Stimulated activated CD8-positive, alpha-beta memory T cell treated with anti-CD3 and anti-CD28 coated beads, Interleukin-12 subunit alpha, Interleukin-12 subunit beta, amount 100 ng/mL, for 1 hour (primary cell): ENCODE results near the gene ZFP92.
"Not testable (repeated sequence)": the region's sequence is repeated elsewhere in the genome, so short reads cannot be mapped to it uniquely, and the experiment has no call there.

Experiments
- DNase-seq: peaks from one replicate; pipeline ENCODE4 v3.0.0-alpha.2; 2020; ENCODE audit warnings: low read depth

The ZFP92 gene

DNA sequence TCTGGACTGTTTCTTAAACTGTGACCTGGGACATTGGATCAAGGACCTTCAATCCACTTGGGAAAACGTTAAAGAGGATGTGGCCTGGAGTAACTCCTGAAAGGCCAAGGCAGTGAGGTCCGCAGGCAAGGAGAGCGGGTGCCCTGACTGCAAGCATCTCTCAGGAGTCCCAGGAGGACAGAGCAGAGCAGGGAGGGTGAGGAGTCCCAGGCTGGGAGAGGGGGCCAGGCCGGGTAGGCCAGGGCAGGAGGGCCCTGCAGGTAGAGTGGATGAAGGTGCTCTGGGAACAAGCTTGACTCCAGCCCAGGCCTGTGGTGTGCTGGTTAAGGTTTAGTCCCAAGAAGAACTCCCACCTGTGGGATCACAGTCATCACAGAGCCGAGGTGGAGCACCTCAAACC is 23.9 kb upstream of the ZFP92 start:
- DNase-seq = no peak

DNA sequence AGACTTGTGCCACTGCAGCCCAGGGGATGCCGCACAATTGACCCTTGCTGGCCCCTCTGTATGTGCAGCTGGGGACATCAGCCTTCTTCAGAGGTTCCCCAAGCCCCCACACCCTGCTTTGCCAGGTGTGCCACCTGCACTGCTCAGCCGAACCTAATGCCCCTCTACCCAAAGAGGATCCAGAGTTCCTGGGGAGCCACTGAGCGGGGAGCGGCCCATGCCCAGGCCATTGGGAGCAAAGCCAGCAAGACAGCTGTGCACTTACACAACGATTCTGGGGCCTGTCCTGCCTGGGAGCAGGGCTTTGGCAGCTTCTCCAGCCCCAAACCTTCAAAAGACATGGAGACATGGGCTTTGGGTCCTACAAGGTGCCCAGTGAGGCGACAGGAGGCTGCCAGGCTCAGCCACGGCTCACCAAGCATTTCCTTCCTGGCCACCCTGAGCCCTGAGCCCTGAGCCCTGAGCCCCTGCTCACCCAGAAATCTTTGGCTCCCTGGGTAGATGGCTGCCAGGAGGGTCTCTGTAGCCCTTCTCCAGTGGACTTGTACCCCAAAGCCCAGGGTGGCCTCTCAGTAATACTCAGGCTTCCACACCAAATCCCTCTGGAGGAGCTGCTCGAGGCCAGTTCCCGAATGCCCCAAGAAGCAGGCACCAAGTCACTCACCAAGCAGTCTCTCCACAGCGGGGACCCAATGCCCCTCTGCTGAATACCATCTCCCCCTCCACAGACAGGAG is 23.1 kb upstream of the ZFP92 start:
- DNase-seq = no peak

DNA sequence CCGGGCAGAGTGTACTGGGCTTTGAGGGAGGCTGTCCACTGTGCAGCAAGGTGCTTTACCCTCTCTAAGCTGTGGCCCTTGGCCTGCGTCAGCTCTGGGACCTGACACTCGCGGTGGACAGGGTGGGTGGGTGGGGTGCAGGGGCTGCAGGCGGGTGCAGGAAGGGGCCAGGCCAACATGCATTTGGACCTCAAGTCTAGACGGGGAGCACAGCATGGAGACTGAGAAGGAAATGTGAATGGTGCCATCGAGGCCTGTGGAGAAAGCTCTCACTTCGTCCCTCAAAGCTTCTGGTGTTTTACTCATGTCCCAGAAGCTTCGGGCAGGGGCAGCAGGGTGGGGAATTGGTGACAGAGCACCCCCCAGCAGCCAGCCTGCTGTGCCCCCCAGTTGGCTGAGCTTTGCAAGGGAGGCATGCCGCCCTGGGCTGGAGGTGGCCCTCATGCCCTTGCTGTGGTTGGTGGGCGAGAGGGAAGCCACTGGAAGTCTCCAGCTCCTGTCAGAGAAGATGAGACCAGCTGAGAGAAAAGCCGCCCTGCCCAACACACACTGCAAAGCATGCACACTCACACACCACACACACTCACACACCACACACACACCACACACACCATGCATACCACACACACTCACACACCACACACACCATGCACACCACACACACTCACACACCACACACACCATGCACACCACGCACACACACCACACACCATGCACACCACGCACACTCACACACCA is 22.4 kb upstream of the ZFP92 start:
- DNase-seq = no peak

DNA sequence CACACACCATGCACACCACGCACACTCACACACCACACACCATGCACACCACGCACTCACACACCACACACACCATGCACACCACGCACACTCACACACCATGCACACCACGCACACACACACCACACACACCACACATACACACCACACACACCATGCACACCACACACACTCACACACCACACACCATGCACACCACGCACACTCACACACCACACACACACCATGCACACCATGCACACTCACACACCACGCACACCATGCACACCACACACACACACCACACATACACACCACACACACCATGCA is 21.9 kb upstream of the ZFP92 start:
- not testable (repeated sequence) for DNase-seq

DNA sequence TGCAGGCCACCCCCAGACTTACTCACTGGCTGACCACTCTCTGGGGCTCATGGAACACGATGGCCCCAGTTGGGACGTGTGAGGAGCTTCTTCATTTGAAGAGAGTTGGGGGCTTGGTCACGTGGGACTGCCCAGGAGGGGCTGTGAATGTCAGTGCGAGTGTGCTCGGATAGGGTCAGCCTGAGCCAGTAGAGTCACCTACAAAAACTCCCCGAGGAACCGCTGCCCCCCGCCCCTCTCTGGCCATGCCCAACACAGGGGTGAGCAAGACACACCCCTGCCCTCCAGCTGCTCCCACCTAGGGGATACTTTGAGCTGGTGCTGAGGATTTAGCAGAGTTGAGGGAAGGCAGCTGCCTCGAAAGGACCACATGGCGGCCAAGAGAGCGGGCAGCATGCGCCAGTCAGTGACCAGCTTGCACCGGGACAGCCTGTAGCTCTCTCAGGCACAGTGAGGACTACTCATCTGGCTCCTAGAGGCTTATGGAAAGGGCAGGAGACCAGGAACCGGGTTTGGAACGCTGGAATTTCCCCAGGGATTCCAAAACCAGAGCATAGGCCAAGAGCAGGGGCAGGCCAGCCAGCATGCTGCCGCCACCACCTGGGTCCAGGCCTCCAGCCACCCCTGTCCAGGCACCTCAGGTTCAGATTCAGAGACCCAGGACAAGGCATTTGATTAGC is 18.5 kb upstream of the ZFP92 start:
- no peak for DNase-seq

DNA sequence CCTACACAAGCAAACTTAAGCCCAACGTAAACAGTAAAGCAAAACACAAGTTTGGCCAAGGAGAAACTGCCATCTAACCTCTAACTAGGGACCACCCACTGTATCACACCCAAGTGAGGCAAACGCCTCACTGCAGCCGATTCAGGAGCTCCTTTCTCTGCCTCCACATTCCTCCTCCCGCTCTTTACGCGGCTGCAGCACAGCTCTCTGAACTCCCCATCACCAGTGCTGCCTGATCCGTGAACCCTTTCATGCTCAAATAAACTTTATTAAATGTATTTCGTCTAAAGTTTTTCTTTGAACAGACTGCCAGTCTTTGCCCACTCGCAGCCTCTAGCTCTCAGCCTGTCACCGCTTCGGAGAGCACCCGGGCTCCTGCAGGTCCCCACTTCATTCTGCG is 16.7 kb upstream of the ZFP92 start:
- no peak for DNase-seq

DNA sequence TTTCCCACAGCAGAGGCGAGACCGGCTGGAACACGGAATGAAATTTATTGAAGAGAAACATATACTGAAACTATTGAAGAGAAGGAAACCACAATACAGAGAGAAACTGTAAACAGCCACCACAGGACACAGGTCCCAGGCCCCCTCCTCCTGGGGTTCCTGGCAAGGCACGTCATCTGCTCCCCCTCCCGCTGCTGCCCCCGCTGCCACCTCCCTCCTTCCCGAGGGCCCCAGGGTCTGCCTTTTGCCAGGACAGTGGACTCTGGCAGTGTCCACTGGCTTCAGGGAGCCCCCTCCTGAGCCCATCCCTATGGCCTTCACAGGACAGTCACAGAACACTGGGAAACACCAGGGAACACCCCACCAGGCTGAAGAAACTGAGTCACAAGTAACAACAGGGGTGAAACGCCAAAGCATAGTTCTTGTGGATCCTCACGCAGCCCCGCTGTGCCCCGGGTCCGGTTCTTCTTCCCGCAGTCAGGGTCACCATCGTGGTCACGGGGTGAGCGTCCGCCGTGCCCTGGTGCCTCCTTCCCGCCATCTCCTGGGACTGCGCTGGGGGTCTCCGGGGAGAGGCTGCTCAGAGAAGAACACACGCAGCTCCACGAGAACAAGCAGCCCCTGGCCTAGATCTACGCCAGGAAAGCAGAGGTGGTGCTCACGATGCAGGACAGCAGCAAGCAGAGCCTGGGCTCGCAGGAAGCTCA is 15.5 kb upstream of the ZFP92 start:
- DNase-seq = no peak

DNA sequence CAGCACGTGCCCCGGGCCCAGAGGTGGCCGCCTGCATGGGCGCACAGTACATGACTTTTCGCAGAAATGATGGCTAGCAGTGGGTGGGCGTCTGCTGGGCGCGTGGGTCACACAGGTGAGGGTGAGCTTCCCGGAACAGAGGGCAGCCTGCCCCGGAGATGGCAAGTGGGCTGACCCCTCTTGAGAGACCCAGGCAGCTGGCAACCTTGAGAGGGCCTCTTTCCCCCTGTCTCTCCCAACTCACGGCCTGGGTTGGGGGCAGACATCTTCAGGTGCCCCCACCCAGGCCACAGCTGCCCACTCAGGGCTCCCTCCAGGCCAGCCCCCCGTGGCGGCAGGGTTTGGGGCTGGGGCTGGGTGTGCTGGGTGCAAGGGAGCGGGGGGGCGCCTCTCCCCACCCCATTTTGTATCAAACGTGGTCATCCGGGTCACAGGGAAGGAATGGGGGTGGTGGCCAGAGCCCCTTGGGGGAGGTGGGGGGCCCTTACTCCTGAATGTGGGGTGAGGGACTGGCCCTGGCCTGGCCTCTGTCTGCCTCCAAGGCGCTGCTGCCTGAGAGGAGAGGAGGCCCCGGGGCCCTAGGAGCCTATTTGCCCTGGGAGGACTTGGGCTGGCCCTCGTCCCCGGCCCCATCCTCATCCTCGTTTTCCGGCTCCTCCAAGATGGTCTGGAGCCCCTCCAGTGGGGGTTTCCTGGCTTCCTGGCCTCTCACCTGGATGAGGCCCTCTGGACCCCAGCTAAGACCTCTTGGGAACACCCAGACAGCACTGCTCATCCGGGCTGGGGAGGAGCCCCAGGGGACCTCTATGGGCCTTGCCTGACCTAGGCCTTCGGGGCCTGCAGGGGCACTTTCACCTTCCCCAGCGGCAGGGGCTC is 14.7 kb upstream of the ZFP92 start:
- no peak for DNase-seq

DNA sequence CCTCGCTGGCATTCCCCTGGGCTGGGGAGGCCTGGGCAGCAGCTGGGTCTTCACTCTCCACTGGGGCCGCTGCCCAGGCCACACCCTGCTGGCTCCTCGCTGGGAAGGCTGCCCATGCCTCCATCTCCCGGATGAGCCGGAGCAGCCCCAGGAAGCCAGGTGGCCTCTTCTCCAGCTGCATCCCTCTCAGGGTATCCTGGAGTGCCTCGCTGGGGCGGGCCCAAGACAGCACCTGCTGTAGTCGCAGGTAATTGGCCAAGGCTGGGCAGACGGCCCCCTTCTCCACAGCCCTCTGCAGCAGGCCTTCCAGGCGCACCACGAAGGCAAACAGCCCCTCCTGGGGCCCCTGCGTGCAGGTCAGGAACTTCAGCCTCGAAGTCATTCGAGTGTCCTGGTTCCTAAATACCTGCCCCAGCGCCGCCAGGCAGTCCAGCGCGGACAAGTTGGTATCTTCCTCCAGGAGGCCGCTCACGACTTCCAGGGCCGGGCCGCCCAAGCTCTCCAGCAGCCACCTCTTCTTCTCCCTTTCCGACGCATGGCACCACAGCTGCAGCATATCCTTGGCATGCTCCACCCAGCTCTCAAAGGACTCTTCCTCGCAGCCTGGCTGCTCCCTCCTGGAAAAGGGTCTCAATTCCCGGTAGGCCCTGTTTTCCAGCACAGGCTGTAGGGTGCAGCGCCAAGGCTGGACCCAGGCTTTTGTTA is 13.9 kb upstream of the ZFP92 start:
- no peak for DNase-seq

DNA sequence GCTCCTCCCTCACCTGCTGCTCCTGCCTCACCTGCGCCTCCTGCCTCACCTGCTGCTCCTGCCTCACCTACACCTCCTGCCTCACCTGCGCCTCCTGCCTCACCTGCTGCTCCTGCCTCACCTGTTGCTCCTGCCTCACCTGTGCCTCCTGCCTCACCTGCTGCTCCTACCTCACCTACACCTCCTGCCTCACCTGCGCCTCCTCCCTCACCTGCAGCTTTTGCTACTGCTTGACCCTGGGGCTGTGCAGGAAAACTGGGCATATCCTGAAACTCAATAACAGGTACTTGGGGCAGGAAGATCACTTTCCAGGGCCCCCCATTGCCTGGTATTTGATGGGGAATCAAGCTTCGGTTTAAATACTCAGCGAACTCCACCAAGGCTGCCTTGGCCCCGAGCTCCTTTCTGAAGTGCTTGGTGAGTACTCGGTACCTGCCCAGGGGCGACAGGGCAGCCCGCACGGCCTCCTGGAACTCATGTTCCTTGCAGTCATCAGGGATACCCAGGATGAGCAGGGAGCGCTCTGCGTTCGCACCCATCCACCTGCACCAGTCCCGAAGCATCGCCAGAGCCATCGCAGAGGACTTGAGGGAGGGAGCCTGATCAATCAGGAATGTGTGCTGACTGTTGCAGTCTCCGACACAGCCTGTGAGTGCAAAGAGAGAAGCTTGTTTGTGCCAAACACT is 12.9 kb upstream of the ZFP92 start:
- no peak for DNase-seq

DNA sequence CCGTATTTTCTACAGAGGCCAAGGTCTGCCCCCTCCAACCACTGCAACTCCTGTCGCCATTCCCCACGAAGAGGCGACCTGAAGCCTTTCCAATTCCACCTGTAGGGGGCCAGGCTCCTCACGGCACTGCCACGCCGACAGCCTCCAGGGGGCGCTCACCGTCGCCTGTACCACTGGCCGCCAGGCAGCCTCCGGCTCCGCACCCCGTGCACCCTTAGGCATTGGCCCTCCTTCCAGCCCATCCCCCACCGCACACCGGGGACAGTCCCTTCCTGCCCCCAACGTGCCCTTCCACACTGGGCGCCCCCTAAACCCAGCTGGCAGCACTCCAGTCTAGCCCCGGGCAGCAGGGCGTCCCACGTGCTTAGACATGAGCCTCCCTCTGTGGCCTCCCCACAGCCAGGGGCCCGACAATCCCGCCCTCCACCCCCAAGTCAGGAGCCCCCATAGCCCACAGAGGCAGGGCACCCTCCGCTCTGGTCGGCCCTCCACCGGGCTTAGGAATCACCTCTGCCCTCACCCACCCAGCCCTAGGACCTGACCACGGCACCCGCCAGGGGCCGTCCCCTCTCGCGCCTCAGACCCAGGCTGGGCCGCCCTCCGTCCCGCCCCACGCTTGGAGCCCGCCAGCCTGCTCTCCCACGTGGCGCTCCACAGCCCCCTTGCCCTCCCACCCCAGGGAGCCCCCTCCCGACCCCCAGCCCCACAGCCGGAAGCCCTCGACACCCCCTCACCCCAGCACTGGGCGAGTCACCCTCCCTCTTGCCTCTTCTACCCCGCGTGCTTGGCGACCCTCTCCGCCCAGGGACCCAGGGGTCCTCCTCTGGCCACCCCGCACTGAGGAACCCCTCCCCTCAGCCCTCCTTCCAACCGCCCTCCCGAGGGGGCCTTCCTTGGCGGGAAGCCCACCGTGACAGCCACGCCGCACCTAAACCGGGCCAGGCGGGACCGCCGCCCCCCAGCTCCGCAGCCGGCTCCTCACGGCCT is 10.8 kb upstream of the ZFP92 start:
- no peak for DNase-seq

DNA sequence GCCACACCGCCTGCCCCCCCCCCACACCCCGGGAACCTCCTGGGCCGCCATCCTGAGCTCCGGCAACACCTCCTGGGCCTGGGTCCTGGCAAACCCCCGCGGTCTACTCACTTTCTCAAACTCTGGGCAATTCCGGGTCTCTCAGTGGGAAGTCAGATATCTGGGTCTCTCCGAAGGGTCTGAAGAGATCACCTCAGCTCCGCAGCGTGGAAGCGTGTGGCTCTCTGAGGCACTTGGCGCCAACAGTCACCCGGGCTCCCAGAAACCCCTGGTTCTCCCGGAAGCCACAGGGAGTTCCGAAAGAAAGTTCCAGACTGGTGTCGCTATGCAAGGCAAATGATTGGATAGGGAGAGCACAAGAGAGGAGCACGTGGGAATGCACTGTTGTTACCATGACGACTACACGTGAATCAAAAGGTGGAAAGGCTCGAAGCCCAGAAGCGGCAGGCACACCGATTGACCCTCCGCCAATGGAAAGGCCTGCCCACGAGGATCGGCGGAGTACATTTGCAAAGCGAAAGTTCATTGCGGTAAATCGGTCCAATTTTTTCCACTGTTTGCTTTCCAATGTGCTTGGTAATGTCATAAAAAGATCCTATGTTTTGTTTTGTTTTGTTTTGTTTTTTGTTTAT is 10.0 kb upstream of the ZFP92 start, which contains the start of gene PNMA6E:
TSS of gene PNMA6E (minus strand) at position 218 of the 632 bp plus-strand sequence. CDS start 2,501 bp downstream, outside the sequence.
- no peak for DNase-seq

DNA sequence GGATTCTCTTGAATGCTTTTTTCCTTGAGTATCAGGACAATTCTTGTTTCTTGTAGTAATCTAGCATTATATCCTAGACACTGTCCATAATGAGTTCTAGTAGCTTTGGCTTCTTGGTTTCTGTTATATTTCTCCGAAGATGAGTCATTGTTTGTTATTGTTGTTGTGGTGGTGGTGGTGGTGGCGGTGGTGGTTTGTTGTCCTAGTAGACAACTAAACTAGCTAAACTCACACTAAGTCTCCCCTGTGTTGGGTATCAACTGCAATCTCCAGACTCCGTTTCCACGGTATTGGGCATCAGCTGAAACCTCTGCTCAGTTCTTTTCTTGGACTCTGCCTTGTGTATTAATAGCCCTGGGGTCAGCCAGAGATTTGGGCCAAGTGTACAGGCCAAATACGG is 6.9 kb upstream of the ZFP92 start:
- DNase-seq = not testable (repeated sequence)

DNA sequence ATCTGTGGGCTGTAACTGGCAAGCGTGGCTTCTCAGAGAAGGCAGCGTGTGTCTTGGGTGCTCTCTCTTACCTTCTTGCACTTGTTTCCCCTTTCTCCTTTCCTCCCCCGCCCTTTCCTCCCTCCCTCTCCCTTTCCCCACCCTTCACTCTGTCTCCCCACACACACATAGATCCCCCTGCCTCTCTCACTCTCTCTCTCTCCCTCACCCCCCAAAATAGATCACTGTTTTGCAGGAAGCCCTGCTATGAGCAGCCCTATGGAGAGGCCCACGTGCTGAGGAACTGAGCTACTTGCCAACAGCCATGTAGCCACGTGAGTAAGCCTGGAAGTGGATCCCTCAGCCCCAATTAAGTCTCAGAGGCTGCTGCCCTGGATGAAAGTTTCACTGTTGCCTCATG is 5.8 kb upstream of the ZFP92 start:
- DNase-seq = no peak

DNA sequence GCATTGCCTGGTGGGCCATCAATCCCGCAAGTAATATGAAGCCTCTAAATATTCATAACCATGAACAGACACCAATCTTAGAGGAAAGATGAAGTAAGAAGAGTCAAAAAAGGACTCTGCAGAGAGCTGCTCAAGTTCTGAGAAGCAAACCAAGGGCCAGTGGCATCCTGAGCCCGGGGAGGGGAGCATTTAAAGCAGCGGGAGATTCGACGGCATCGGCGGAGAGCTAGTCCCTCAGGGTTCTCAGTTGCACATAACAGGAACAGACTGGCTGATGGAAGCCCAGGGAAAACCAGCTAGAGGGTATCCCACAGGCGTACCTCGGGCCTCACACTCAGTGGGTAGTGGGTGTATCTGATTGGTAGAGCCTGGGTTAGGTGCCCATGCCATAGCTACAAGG is 5.3 kb upstream of the ZFP92 start:
- no peak for DNase-seq

DNA sequence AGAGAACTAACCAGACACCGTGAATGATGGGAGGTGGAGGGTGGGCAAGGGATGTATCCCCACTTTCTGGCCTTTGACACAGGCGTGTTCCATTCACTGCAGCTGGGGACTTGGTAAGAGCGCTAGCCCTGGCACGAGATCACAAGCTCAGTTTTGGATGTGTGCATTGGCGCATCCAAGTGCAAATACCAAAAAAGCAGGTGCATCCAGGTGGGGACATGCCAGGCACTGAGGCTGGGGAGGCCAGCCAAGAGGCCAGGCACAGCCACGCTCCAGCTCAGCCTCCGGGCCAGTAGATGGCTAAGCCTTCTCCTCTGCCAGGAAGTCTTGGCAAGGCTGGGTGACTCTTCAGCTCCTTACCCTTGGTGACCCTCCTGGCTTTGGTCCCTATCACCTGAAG is 4.4 kb upstream of the ZFP92 start:
- no peak for DNase-seq

DNA sequence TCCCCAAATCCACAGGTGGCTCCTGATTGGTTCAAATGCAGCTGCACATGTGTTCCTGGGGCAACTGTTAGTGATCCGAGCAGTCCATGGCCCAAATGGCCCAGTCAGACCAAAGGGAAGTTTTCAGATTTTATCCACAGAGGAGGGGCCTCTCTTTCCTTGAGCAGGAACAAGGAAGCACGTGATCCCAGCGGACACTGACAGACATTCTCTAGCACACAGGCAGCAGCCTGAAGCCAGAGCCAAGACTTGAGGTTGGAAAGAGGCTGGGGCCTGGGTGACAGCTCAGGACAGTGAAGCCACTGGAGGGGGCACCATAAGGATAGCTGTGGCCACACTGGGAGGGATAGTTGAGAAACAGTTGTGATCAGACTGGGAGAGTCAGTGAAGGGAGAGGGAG is 3.5 kb upstream of the ZFP92 start:
- DNase-seq = no peak

DNA sequence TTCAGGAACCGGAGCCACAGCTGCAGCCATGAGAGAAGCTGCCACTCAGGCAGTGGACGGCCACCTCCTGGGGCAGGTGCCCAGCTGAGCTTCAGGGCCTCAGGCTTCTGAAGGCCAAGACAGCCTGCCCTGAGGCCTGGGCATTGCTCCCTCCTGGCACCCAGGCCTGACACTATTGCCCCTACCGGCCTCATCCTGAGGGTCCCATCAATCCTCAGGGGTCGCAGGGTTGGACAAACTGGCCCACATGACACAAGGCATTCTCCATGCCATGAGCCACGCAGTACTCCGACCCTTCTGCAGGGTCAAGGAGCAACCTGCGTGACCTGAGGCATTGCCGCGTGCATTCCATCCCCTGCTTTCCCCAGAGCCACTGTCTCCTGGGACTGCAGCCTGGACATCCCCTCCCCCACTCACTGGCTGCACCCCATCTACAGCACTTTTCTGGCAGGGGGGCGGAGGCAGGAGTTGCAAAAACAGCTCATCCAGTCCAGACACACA is 3.0 kb upstream of the ZFP92 start:
- DNase-seq = no peak
